ENCODE results near the gene CRTC2. TPM values are rescaled to one million over a fixed set of nuclear protein-coding genes. Genes with fewer than 3 reads are reported as not detected.

The CRTC2 gene
- total and polyA plus RNA-seq, 9 of the 15 experiments (the other 6 are each of a cell fraction or from before 2014, with no cell fraction given) = 2.7 to 26.4 (median 10.2) TPM

DNA sequence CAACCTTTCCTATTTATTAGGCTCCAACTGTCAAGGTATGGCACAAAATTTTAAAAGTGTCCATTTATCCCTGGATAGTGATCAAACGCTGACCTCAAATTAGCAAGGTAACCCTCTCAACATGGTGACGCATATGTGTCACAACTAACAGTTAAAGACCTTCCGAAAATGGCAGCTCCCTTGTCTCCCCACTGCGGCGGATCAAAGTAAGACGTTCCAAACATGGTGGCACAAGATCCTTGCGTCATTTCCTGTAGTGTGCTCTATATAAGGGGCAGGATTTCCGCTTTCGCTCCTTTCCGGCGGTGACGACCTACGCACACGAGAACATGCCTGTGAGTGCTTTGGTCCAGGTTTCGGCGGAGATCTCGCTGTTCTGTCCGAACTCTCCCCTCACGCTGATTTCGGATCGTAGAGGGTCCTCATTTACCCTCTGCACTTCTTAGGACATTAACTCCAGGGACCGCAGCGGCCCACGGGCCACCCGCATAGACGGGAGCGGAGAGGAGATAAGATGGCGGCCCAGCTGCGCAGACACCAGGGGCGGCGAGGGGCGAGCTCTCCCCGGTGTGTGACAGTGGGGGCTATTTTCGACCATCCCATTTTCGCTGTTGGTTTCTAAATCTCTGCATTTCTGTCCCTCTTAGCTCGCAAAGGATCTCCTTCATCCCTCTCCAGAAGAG is 32.2 kb upstream of the CRTC2 start, which contains the start of gene RPS27 (continued):
- TF ChIP-seq, protein P1, sequence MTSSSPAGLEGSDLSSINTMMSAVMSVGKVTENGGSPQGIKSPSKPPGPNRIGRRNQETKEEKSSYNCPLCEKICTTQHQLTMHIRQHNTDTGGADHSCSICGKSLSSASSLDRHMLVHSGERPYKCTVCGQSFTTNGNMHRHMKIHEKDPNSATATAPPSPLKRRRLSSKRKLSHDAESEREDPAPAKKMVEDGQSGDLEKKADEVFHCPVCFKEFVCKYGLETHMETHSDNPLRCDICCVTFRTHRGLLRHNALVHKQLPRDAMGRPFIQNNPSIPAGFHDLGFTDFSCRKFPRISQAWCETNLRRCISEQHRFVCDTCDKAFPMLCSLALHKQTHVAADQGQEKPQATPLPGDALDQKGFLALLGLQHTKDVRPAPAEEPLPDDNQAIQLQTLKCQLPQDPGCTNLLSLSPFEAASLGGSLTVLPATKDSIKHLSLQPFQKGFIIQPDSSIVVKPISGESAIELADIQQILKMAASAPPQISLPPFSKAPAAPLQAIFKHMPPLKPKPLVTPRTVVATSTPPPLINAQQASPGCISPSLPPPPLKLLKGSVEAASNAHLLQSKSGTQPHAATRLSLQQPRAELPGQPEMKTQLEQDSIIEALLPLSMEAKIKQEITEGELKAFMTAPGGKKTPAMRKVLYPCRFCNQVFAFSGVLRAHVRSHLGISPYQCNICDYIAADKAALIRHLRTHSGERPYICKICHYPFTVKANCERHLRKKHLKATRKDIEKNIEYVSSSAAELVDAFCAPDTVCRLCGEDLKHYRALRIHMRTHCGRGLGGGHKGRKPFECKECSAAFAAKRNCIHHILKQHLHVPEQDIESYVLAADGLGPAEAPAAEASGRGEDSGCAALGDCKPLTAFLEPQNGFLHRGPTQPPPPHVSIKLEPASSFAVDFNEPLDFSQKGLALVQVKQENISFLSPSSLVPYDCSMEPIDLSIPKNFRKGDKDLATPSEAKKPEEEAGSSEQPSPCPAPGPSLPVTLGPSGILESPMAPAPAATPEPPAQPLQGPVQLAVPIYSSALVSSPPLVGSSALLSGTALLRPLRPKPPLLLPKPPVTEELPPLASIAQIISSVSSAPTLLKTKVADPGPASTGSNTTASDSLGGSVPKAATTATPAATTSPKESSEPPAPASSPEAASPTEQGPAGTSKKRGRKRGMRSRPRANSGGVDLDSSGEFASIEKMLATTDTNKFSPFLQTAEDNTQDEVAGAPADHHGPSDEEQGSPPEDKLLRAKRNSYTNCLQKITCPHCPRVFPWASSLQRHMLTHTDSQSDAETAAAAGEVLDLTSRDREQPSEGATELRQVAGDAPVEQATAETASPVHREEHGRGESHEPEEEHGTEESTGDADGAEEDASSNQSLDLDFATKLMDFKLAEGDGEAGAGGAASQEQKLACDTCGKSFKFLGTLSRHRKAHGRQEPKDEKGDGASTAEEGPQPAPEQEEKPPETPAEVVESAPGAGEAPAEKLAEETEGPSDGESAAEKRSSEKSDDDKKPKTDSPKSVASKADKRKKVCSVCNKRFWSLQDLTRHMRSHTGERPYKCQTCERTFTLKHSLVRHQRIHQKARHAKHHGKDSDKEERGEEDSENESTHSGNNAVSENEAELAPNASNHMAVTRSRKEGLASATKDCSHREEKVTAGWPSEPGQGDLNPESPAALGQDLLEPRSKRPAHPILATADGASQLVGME (CRISPR knock-in tag; IDR thresholded peaks at IDR 0.05) = no peak
- TF ChIP-seq RBM15 (IDR thresholded peaks at IDR 0.05; ENCODE audit: insufficient read depth, low read length) (no peak), ZBED1 (IDR thresholded peaks at IDR 0.05) (peak; percentile 67; the same call in 1 of the 2 replicates), NR2C2 (CRISPR knock-in tag; IDR thresholded peaks at IDR 0.05) (peak; percentile 73), NR2C2 (tag; IDR thresholded peaks at IDR 0.05) (peak; percentile 86), JUN (IDR thresholded peaks at IDR 0.05; ENCODE audit: borderline replicate concordance, low read depth, low read length) (peak; percentile 45; the same call in 1 of the 2 replicates), JUN (CRISPR knock-in tag; IDR thresholded peaks at IDR 0.05; ENCODE audit: borderline replicate concordance) (peak; percentile 87; the same call in 1 of the 2 replicates), HMG20A (CRISPR knock-in tag; conservative IDR thresholded peaks at IDR 0.05) (no peak), TEAD1 (CRISPR knock-in tag; IDR thresholded peaks at IDR 0.05) (peak in 1 of 2 experiments; percentile 86; a peak in 2 of 4 replicates), NR2F6 (CRISPR knock-in tag; IDR thresholded peaks at IDR 0.05) (no peak), BHLHE40 (IDR thresholded peaks at IDR 0.05; ENCODE audit: low read length) (no peak), CAMTA2 (CRISPR knock-in tag; conservative IDR thresholded peaks at IDR 0.05) (no peak), LARP7 (IDR thresholded peaks at IDR 0.05) (peak; percentile 83; the same call in 1 of the 2 replicates), GTF2F1 (IDR thresholded peaks at IDR 0.05; ENCODE audit: low read depth, low read length) (peak; percentile 97), ZNF133 (CRISPR knock-in tag; IDR thresholded peaks at IDR 0.05) (no peak), ZNF311 (CRISPR knock-in tag; IDR thresholded peaks at IDR 0.05) (no peak)
- TF ChIP-seq, protein P2, sequence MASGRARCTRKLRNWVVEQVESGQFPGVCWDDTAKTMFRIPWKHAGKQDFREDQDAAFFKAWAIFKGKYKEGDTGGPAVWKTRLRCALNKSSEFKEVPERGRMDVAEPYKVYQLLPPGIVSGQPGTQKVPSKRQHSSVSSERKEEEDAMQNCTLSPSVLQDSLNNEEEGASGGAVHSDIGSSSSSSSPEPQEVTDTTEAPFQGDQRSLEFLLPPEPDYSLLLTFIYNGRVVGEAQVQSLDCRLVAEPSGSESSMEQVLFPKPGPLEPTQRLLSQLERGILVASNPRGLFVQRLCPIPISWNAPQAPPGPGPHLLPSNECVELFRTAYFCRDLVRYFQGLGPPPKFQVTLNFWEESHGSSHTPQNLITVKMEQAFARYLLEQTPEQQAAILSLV (tag; IDR thresholded peaks at IDR 0.05) = peak; percentile 64; the same call in 1 of the 2 replicates
- TF ChIP-seq, protein P3, sequence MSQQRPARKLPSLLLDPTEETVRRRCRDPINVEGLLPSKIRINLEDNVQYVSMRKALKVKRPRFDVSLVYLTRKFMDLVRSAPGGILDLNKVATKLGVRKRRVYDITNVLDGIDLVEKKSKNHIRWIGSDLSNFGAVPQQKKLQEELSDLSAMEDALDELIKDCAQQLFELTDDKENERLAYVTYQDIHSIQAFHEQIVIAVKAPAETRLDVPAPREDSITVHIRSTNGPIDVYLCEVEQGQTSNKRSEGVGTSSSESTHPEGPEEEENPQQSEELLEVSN (IDR thresholded peaks at IDR 0.05; ENCODE audit: borderline replicate concordance in 1 of 2, extremely low read depth in 1 of 2, insufficient read depth in 1 of 2, insufficient read length in 1 of 2, low read depth in 1 of 2, low read length in 1 of 2, poor library complexity in 1 of 2, severe bottlenecking in 1 of 2) = no peak
- TF ChIP-seq, protein P4, sequence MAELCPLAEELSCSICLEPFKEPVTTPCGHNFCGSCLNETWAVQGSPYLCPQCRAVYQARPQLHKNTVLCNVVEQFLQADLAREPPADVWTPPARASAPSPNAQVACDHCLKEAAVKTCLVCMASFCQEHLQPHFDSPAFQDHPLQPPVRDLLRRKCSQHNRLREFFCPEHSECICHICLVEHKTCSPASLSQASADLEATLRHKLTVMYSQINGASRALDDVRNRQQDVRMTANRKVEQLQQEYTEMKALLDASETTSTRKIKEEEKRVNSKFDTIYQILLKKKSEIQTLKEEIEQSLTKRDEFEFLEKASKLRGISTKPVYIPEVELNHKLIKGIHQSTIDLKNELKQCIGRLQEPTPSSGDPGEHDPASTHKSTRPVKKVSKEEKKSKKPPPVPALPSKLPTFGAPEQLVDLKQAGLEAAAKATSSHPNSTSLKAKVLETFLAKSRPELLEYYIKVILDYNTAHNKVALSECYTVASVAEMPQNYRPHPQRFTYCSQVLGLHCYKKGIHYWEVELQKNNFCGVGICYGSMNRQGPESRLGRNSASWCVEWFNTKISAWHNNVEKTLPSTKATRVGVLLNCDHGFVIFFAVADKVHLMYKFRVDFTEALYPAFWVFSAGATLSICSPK (IDR thresholded peaks at IDR 0.05; ENCODE audit: borderline replicate concordance) = no peak

Data from K562 (cell line).